Activated B cell treated with CpG ODN at 0.5 μM for 24 hours (primary cell): Measurements from ENCODE around the gene PALD1. TPM values are rescaled to one million over a fixed set of nuclear protein-coding genes. Genes with fewer than 3 reads are reported as not detected.

Source experiments
- ATAC-seq: fragments of 200-7000 bp; cut with Tn5 transposase; one replicate; pipeline ENCODE4 v1.10.0; 2021; ENCODE audit warnings: low read depth, mild to moderate bottlenecking, moderate library complexity
- CTCF ChIA-PET: fragments of 350-600 bp; sonication (Branson Sonifier 250); formaldehyde crosslinking; loops from one replicate; lab custom pipeline; 2021; ENCODE audit warnings: antibody characterized with exemption; lab: Charles Lee
- POLR2A ChIA-PET: fragments of 350-600 bp; sonication (Branson Sonifier 250); formaldehyde crosslinking; loops from one replicate; lab custom pipeline; 2021; ENCODE audit warnings: antibody characterized with exemption; lab: Charles Lee
- DNase-seq: peaks from one replicate; pipeline ENCODE4 v3.0.0; 2022
- H3K27ac Mint-ChIP-seq: one replicate; pipeline ENCODE4 v1.8.0; 2020; ENCODE audit warnings: mixed read lengths
- H3K27me3 Mint-ChIP-seq: one replicate; pipeline ENCODE4 v1.8.0; 2021; ENCODE audit warnings: mixed read lengths
- H3K36me3 Mint-ChIP-seq: one replicate; pipeline ENCODE4 v1.8.0; 2021; ENCODE audit warnings: low read depth, mixed read lengths
- H3K4me1 Mint-ChIP-seq: one replicate; pipeline ENCODE4 v1.8.0; 2021; ENCODE audit warnings: mixed read lengths
- H3K4me3 Mint-ChIP-seq: one replicate; pipeline ENCODE4 v1.8.0; 2020; ENCODE audit warnings: mild to moderate bottlenecking, mixed read lengths
- H3K9me3 Mint-ChIP-seq: one replicate; pipeline ENCODE4 v1.8.0; 2020; ENCODE audit warnings: mixed read lengths
- CTCF ChIP-seq: fragments of 200-600 bp; IDR thresholded peaks from one replicate; pipeline ENCODE4 v1.8.0; 2022; ENCODE audit warnings: antibody characterized with exemption, mild to moderate bottlenecking
- intact Hi-C: fragments of 100-400 bp; cut with micrococcal nuclease; formaldehyde crosslinking; loops from one replicate; pipeline ENCODE4 v1.15.1; 2024
- total RNA-seq: library from RNA; stranded (reverse); gene quantifications from 2 replicates; pipeline ENCODE4 v1.2.3, GENCODE V29; 2022

The PALD1 gene
- total RNA-seq, 1 donor from 2014 or later: 3.3 TPM

GRCh38 chr10:70445718-70446657 is 32.6 kb upstream of the PALD1 start:
- DNase-seq (no peak), ATAC-seq (no peak)
- ChIA-PET CTCF (interaction anchor here (1.6 kb wide), 1 partner anchor 15 kb away, joined by 4 read pairs; no protein-coding TSS in a partner anchor), POLR2A (no interaction called here)
- peaks cover 6% of the 10 kb centered on the region for H3K4me1 Mint-ChIP-seq
- TF ChIP-seq CTCF: no peak
- no peaks in the 10 kb centered on the region for H3K36me3 Mint-ChIP-seq
- intact Hi-C loops: no loop called here
- no peaks in the 10 kb centered on the region for H3K9me3 Mint-ChIP-seq
- no peak overlapping the region for H3K27ac Mint-ChIP-seq
- no peak overlapping the region for H3K4me3 Mint-ChIP-seq
- H3K27me3 Mint-ChIP-seq: peaks cover 25% of the 10 kb centered on the region

- ATAC-seq: no peak
- H3K27ac Mint-ChIP-seq: no peak overlapping the region
- H3K9me3 Mint-ChIP-seq: no peaks in the 10 kb centered on the region
- intact Hi-C loops: no loop called here
- no peak overlapping the region for H3K4me3 Mint-ChIP-seq
- H3K4me1 Mint-ChIP-seq: no peaks in the 10 kb centered on the region
- TF ChIP-seq CTCF: no peak
- H3K27me3 Mint-ChIP-seq: peaks cover 13% of the 10 kb centered on the region
- ChIA-PET POLR2A (no interaction called here), CTCF (interaction anchor here (1.3 kb wide), 1 partner anchor 11 kb away, joined by 3 read pairs; no protein-coding TSS in a partner anchor)
- H3K36me3 Mint-ChIP-seq: no peaks in the 10 kb centered on the region
- no peak for DNase-seq
These were observed 30.3 kb upstream of the PALD1 start for GRCh38 chr10:70448236-70448635.

DNA sequence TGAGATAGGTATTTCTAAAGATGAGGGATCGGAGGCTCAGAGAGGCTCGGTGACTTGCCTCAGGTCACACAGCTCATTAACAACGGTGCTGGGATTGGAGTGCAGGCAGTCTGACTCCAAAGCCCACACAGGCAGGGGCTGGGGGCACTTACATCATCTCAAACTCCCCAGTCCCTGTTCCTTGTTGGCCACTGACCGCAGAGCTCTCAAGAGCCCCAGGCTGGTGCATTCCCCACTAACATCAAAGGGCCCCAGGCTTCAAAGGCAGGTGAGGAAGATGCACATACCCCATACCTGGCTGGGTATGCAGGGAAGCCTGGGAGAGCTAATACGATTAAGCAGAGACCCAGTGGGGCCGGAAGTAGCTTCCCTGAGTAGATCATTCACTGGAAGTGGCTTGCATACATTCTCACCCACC is 23.3 kb upstream of the PALD1 start:
- ChIA-PET CTCF (no interaction called here), POLR2A (no interaction called here)
- H3K4me1 Mint-ChIP-seq: peaks cover 16% of the 10 kb centered on the region
- TF ChIP-seq CTCF: no peak
- H3K36me3 Mint-ChIP-seq: no peaks in the 10 kb centered on the region
- H3K4me3 Mint-ChIP-seq: no peak overlapping the region
- no peak for ATAC-seq
- H3K9me3 Mint-ChIP-seq: no peaks in the 10 kb centered on the region
- H3K27me3 Mint-ChIP-seq: peaks cover 26% of the 10 kb centered on the region
- DNase-seq: no peak
- no peak overlapping the region for H3K27ac Mint-ChIP-seq
- intact Hi-C loops: no loop called here

- ChIA-PET CTCF (no interaction called here), POLR2A (interaction anchor here (0.6 kb wide), 1 partner anchor 249 kb away, joined by 4 read pairs; no protein-coding TSS in a partner anchor)
- Mint-ChIP-seq H3K27ac (no peak overlapping the region), H3K36me3 (no peaks in the 10 kb centered on the region), H3K27me3 (peaks cover 28% of the 10 kb centered on the region), H3K4me3 (no peak overlapping the region), H3K4me1 (peaks cover 16% of the 10 kb centered on the region), H3K9me3 (no peaks in the 10 kb centered on the region)
- ATAC-seq (no peak), DNase-seq (no peak)
- intact Hi-C loops: no loop called here
- no peak for TF ChIP-seq CTCF
These were observed 22.4 kb upstream of the PALD1 start for GRCh38 chr10:70456164-70456563.

GRCh38 chr10:70457759-70458305 is 20.7 kb upstream of the PALD1 start:
- Mint-ChIP-seq H3K4me1 (peaks cover 19% of the 10 kb centered on the region), H3K4me3 (no peak overlapping the region), H3K27me3 (peaks cover 30% of the 10 kb centered on the region), H3K36me3 (no peaks in the 10 kb centered on the region), H3K27ac (no peak overlapping the region), H3K9me3 (no peaks in the 10 kb centered on the region)
- DNase-seq (no peak), ATAC-seq (no peak)
- intact Hi-C loops: no loop called here
- TF ChIP-seq CTCF: no peak
- CTCF ChIA-PET: no interaction called here
- POLR2A ChIA-PET: no interaction called here
